Muscle layer of duodenum (tissue), 2 donors: ENCODE data around the gene LMF1.

Source experiments
- H3K27ac ChIP-seq: one replicate; pipeline ENCODE4 v1.7.0; 2013; ENCODE audit warnings: mild to moderate bottlenecking, low read length
- H3K27me3 ChIP-seq: one replicate; pipeline ENCODE4 v1.7.0; 2013; ENCODE audit warnings: low read depth, mild to moderate bottlenecking, control low read depth, low read length
- H3K36me3 ChIP-seq, 2 donors: one replicate each; pipeline ENCODE4 v1.7.0; 2013; ENCODE audit warnings: low read length in 2 of 2, control low read depth in 1 of 2, mild to moderate bottlenecking in 1 of 2; ENCODE audit not compliant: insufficient read depth in 2 of 2, control insufficient read depth in 1 of 2
- H3K4me1 ChIP-seq, 2 donors: one replicate each; pipeline ENCODE4 v1.7.0; 2013; ENCODE audit warnings: low read length in 2 of 2, mild to moderate bottlenecking in 2 of 2, control low read depth in 1 of 2, moderate library complexity in 1 of 2; ENCODE audit not compliant: insufficient read depth in 2 of 2, control insufficient read depth in 1 of 2
- H3K4me3 ChIP-seq, 2 donors: one replicate each; pipeline ENCODE4 v1.7.0; 2013; ENCODE audit warnings: low read length in 2 of 2, low read depth in 1 of 2, mild to moderate bottlenecking in 1 of 2
- H3K9me3 ChIP-seq, 2 donors: one replicate each; pipeline ENCODE4 v1.7.0; 2013; ENCODE audit warnings: low read length in 2 of 2, control low read depth in 1 of 2, mild to moderate bottlenecking in 1 of 2; ENCODE audit not compliant: control insufficient read depth in 1 of 2
- donor health status: healthy.

Gene LMF1

DNA sequence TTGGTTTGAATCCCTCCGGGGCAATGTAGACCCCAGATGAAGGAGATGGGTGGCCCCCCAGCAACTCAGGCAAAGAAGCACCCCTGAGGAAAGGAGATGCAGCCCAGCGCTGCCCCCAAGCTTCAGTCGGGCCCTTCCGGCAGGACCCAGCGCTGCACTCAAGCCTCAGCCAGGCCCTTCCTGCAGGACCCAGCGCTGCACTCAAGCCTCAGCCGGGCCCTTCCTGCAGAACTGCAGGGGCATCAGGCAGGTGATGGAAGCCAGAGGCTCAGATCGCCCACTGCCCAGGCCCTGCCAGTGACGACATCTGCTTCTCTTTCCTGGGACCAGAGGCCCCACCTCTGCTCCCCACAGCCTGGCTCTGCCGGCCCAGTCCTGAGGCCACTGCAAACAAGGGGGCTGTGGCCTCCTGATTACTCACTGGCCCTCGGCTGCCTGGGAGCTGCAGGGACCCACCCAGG, 18.6 kb upstream of the LMF1 start:
- H3K36me3 ChIP-seq, result no peaks in the 10 kb centered on the region
- H3K4me3 ChIP-seq, result no peak overlapping the region
- no peaks in the 10 kb centered on the region for H3K4me1 ChIP-seq
- no peaks in the 10 kb centered on the region for H3K27me3 ChIP-seq
- peaks cover 0 to 1% of the 10 kb centered on the region in 2 donors for H3K9me3 ChIP-seq
- H3K27ac ChIP-seq, result no peak overlapping the region

DNA sequence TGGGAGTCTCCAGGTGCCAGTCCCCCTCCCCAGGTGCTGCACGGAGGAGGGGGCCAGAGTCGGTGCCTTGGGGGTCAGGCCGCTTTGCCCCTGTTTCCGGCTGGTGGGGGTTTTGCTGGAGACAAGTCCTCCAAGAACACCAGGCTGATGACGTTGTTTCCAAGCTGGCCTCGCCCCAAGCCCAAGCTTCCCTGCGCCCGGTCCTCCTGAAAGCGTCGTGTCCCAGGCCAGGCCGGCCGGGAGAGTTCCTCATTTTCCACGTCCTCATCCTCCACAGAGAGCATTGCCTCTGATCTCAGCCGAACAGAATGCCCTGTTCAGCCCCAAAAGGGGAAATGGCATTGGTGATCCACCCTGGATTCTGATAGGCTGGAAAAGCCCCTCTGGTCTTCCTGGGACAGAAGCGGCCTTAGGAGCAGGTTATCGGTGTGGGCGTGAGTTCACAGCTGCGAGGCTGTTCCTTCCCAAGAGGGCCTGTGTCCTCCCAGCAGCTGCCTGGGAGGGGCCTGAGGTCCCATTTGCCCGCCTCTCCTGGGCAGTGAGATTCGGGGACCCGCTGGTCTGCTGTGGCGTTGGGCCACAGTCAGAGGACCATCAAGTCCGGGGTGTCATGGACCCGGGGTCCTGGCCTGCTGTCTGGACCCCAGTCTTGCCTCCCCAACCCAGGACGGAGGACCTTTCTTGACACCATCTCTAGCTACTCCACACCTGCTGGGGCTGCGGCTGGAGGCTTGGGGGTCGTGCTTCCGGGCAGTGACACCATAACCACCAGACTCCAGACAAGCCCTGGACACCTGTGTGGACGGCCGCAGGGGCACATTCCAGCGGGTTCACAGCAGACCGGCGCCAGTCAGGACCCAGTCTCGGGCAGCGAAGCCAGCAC, 17.9 kb upstream of the LMF1 start:
- Histone ChIP-seq H3K9me3 (no peaks in the 10 kb centered on the region), H3K4me1 (no peaks in the 10 kb centered on the region), H3K27me3 (no peaks in the 10 kb centered on the region), H3K4me3 (no peak overlapping the region), H3K36me3 (no peaks in the 10 kb centered on the region), H3K27ac (no peak overlapping the region)

DNA sequence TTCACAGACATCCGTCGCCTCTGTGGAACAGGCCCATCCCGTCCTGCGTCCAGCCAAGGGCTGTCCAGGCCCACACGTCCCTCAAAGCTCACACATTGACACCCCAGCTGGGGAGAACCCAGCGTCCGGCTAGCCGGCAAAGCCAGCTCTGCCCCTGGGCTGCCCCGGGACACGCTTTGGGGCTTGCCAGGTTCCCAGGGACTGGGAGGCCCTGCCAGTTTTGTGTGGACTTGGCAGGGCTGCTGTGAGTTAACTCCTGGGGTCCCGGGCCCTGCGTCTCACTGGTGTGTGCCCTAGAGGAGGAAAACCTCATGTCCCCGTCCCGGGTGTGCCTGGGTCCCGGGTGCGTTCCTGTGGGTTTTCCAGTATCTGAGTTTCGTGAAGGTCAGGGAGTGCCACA, 17.1 kb upstream of the LMF1 start:
- Histone ChIP-seq H3K27ac (no peak overlapping the region), H3K36me3 (no peaks in the 10 kb centered on the region), H3K27me3 (peaks cover 3% of the 10 kb centered on the region), H3K9me3 (no peaks in the 10 kb centered on the region), H3K4me1 (no peaks in the 10 kb centered on the region), H3K4me3 (no peak overlapping the region)

DNA sequence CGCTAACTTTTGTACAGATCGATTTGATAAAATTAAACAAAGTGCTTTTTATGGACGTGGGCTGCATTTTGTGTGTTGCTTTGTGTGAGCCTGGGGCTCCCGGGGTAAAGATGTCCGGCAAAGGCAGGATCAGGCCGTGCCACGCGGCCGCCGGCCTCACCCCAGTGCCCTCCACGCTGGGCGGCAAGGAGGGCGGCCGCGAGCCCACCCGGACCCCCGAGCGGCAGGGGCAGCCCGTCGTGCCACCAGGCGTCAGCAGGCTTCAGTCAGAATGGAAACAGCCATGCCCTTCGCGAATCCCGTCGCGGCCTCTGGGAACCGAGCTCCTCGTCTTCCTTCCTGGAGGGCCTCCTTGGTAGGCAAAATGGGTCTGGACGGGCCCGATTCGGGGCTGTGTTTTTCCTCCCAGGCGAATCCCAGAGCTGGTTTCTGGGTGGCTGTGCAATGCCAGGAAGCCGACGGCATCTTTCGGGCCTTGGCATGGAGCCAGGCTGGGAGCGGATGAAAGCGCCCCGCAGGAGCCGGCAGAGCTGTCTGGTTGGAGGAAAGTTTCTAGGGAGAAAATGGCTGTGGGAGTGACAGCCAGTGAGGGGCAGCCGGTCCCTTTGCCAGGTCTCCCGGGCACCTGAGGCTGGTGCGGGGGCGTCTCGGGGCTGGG, 16.3 kb upstream of the LMF1 start:
- no peaks in the 10 kb centered on the region for H3K9me3 ChIP-seq
- H3K4me1 ChIP-seq, result peaks cover 0 to 2% of the 10 kb centered on the region in 2 donors
- H3K27me3 ChIP-seq, result peaks cover 8% of the 10 kb centered on the region
- no peak overlapping the region for H3K27ac ChIP-seq
- no peak overlapping the region for H3K4me3 ChIP-seq
- H3K36me3 ChIP-seq, result no peaks in the 10 kb centered on the region

DNA sequence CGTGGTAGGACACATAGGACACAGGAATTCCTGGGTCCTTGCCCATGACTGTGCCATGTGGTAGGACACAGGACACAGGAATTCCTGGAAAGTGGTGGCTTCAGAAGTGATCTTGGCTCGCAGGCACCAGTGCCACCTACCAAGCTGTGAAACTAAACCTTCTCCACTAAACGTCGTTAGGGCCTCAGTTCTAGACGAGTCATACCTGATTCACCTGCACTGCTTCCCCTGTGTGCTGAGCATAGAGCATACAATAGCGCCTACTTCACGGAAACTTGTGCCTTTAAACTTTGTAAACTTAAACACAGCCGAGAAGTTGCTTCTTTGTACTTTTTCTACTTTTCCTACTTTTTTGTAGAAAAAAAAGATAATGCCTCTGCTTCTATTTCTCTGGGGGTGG, 15.6 kb upstream of the LMF1 start:
- no peak overlapping the region for H3K4me3 ChIP-seq
- H3K27me3 ChIP-seq, result peaks cover 8% of the 10 kb centered on the region
- no peak overlapping the region for H3K27ac ChIP-seq
- H3K36me3 ChIP-seq, result no peaks in the 10 kb centered on the region
- no peaks in the 10 kb centered on the region for H3K9me3 ChIP-seq
- peaks cover 0 to 4% of the 10 kb centered on the region in 2 donors for H3K4me1 ChIP-seq

DNA sequence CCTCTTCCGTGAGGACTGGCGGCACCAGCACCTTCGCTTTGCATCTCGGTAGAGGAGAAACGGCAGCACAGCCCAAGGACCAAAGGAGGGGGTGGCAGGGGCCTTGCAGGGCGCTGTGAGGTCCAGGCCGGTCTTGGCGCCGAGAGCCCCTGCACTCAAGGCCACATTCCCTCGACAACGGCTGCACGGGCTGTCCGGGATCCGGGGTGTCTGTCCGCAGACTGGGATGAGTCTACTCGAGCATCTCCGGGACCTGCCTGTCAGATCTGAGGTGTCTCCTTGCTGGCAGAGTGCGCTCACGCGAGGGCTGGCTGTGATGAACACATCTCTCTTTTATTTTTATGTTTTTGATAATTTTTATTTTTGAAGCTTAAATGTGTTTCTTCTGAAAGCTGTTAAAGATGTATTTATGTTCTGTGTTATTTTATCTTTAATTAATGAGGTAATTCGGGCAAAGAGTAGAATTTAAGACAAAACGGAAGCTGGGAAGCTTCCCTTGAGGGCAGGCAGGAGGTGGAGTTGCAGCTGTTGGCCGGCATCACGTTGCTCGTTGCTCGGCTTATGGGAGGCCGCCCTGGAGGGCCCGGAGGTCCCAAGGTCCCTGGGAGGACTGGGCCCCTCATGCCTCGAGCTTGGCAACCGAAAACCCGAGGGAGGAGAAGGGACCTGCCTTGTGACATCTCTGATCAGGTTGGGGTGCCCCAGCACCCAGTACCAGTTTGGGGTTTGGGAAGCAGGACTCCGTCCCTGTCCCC, 15.0 kb upstream of the LMF1 start:
- peaks cover 0 to 4% of the 10 kb centered on the region in 2 donors for H3K4me1 ChIP-seq
- no peak overlapping the region for H3K27ac ChIP-seq
- H3K36me3 ChIP-seq, result no peaks in the 10 kb centered on the region
- no peaks in the 10 kb centered on the region for H3K9me3 ChIP-seq
- H3K27me3 ChIP-seq, result peaks cover 8% of the 10 kb centered on the region
- no peak overlapping the region for H3K4me3 ChIP-seq

DNA sequence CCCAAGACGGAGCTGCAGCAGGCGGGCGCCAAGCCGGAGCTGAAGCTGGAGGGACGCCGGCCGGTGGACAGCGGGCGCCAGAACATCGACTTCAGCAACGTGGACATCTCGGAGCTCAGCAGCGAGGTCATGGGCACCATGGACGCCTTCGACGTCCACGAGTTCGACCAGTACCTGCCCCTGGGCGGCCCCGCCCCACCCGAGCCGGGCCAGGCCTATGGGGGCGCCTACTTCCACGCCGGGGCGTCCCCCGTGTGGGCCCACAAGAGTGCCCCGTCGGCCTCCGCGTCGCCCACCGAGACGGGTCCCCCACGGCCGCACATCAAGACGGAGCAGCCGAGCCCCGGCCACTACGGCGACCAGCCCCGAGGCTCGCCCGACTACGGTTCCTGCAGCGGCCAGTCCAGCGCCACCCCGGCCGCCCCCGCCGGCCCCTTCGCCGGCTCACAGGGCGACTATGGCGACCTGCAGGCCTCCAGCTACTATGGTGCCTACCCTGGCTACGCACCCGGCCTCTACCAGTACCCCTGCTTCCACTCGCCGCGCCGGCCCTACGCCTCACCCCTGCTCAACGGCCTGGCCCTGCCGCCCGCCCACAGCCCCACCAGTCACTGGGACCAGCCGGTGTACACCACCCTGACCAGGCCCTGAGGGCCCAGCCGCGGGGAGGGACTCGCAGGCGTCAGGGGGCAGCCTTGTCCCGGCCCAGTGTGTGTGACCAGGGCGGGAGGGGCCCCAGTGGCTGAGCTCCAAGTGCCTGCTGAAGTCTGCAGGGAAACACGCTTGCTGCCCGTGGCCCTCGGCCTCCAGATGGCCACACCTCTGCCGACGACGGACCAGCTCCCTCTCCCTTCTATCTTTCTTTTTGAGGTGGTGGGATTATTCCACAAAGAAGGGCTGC, 14.2 kb upstream of the LMF1 start:
- H3K36me3 ChIP-seq, result no peaks in the 10 kb centered on the region
- peaks cover 0 to 11% of the 10 kb centered on the region in 2 donors for H3K4me1 ChIP-seq
- no peak overlapping the region for H3K27ac ChIP-seq
- no peaks in the 10 kb centered on the region for H3K9me3 ChIP-seq
- peaks cover 13% of the 10 kb centered on the region for H3K27me3 ChIP-seq
- H3K4me3 ChIP-seq, result no peak overlapping the region

DNA sequence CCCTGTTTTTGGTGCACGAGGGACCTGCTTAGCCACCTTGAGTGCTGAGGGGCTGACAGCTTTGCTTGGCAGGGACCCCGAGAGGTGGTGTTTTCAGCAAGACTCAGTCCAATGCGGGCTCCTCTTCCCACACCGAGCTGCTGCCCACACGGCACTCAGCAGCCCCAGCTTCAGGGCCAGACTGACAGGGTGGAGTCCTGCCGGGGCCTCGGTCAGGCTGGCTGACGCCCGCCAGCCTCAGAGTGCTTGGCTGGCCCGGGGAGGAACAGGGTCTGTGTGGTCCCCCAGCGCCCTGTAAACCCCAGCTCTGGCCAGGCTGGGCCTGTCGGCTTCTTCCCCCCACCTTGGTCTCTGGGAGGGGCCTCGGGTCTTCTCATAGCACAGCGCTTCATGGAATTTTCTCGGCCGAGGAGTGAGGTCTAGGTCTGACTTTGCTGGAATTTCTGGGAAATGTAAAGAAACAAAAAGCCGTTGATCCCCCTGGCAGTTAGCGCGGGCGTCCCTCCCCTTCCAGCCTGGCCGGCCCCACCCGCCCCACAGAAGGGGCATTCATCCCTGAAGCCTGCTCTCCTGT, 13.4 kb upstream of the LMF1 start:
- no peak overlapping the region for H3K27ac ChIP-seq
- H3K9me3 ChIP-seq, result no peaks in the 10 kb centered on the region
- peaks cover 20% of the 10 kb centered on the region for H3K27me3 ChIP-seq
- peaks cover 0 to 12% of the 10 kb centered on the region in 2 donors for H3K4me1 ChIP-seq
- no peaks in the 10 kb centered on the region for H3K36me3 ChIP-seq
- H3K4me3 ChIP-seq, result no peak overlapping the region

DNA sequence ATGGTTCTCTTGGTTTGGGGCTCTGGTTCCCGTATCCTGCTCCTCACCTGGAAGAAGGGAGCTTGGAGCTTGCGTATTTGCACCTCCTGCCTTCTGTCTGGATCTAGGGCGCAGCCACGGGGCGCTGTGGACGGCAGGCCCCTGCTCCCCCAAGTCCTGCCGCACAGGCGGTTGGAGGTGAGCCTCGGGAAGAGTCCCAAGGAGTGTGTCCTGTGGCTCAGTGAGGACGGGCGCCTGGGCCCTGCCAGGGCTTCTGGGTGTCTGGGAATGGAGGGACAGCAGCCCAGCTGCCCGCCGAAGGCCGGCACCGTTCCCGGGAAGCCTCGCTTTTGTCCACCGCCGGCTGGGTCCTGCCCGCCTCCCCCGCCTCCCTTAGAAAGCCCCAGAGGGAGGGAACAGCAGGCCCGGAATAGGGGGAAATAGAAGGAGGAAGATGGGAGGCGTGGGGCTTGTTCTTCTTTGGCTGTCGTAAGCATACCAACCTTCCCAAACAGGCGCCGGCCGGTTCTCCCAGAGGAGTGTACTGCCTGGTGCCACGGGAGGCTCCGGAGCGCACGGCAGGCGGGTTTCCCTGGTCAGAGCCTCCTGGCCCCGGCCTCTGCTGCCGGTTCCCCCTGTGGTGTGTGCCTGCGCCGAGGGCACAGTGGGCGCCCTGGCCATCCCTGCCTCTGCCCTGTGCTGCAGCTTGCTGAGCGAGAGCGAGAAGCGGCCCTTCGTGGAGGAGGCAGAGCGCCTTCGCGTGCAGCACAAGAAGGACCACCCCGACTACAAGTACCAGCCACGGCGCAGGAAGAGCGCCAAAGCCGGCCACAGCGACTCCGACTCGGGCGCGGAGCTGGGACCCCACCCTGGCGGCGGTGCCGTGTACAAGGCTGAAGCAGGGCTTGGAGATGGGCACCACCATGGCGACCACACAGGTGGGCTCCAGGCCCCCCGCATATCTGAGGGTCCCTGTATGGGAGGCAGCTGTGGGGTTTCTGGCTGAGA, 12.6 kb upstream of the LMF1 start:
- no peaks in the 10 kb centered on the region for H3K36me3 ChIP-seq
- peak overlapping the region in 1 of 2 donors; percentile 51 for H3K4me3 ChIP-seq
- H3K9me3 ChIP-seq, result no peaks in the 10 kb centered on the region
- H3K27me3 ChIP-seq, result peaks cover 20% of the 10 kb centered on the region
- H3K4me1 ChIP-seq, result peaks cover 0 to 12% of the 10 kb centered on the region in 2 donors
- H3K27ac ChIP-seq, result no peak overlapping the region
